ENCODE data around the gene ERMARD. TPM values are rescaled to one million over a fixed set of nuclear protein-coding genes. Genes with fewer than 3 reads are reported as not detected.

ERMARD gene
- total RNA-seq, 4 donors from 2014 or later: 14.3 to 31.9 (median 16.8) TPM

DNA sequence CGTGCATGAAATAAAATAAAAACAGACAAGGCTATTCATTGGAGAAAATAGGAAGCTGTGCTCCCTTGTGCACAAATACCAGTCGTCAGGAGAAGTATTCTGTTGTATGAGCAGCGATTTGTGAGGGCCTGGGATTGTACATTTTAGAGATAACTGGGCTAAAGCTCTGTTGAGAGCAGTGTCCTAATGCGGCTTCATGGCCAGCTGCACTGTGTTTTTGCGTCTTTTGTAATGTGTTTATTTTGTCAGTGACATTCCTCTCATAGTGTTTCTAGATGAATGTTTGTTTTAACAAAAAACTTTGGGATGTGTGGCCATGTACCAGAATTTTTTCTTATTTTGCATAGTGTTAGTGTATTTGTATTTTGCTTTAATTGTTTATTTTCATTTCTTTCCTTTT is 14.8 kb downstream of the ERMARD start:
- Histone ChIP-seq H3K4me3 (no peak overlapping the region), H3K36me3 (peaks cover 0 to 97% of the 10 kb centered on the region in 2 donors), H3K27ac (peak overlapping the region in 1 of 4 donors; percentile 3), H3K4me1 (no peaks in the 10 kb centered on the region), H3K27me3 (no peaks in the 10 kb centered on the region), H3K9me3 (no peaks in the 10 kb centered on the region)
- no peak for TF ChIP-seq EP300 (IDR thresholded peaks at IDR 0.05)
- TF ChIP-seq, protein P1, sequence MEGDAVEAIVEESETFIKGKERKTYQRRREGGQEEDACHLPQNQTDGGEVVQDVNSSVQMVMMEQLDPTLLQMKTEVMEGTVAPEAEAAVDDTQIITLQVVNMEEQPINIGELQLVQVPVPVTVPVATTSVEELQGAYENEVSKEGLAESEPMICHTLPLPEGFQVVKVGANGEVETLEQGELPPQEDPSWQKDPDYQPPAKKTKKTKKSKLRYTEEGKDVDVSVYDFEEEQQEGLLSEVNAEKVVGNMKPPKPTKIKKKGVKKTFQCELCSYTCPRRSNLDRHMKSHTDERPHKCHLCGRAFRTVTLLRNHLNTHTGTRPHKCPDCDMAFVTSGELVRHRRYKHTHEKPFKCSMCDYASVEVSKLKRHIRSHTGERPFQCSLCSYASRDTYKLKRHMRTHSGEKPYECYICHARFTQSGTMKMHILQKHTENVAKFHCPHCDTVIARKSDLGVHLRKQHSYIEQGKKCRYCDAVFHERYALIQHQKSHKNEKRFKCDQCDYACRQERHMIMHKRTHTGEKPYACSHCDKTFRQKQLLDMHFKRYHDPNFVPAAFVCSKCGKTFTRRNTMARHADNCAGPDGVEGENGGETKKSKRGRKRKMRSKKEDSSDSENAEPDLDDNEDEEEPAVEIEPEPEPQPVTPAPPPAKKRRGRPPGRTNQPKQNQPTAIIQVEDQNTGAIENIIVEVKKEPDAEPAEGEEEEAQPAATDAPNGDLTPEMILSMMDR (IDR thresholded peaks at IDR 0.05): no peak
- WGBS, 2 donors (ENCODE audit: low coverage in 1 of 2): 53 to 55% methylated on average over 4 to 5 of the region's 5 CpGs
- no peak for ATAC-seq

DNA sequence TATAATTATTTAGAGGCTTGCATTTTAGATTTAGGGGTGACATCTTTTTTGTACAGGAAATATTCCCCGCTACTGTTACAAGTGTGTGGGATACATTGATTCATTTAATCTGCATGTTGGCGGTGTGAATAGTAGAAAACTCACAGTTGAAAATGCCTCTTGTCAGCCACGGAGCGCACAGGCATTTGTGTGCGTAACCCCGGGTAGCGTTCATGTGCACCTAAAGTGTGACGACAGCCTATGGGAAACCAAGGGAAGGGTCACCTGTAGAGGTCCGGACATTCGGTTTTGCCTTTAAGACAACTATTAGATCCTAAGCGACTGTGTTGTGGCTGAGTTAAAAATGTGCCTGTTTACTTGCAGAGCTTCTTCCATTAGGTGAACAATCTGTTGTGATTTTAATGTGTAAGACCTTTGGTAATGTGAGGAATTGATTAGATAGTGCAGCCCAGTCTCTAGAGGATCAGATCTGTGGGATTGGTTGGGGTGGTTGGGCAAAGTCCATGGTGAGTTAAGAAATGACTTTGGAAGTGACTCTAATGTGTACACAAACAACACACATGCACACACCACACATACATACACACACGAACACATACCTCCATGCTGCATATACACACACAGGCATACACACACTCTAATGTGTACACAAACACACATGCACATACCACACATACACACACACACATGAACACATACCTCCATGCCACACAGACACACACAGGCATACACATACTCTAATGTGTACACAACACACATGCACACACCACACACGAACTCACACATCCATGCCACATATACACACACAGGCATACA is 15.7 kb downstream of the ERMARD start:
- 86 to 96% methylated on average over 8 to 12 of the region's 13 CpGs for WGBS, 2 donors (ENCODE audit: low coverage in 1 of 2)
- H3K4me1 ChIP-seq: no peaks in the 10 kb centered on the region
- H3K27me3 ChIP-seq: no peaks in the 10 kb centered on the region
- no peak for ATAC-seq
- TF ChIP-seq EP300 (IDR thresholded peaks at IDR 0.05) (no peak), POLR2AphosphoS5 (IDR thresholded peaks at IDR 0.05) (no peak), POLR2A (IDR thresholded peaks at IDR 0.05) (no peak)
- TF ChIP-seq, protein P1 (IDR thresholded peaks at IDR 0.05): no peak
- no peak overlapping the region for H3K4me3 ChIP-seq
- H3K36me3 ChIP-seq: peaks cover 0 to 97% of the 10 kb centered on the region in 2 donors
- no peaks in the 10 kb centered on the region for H3K9me3 ChIP-seq
- no peak overlapping the region for H3K27ac ChIP-seq

DNA sequence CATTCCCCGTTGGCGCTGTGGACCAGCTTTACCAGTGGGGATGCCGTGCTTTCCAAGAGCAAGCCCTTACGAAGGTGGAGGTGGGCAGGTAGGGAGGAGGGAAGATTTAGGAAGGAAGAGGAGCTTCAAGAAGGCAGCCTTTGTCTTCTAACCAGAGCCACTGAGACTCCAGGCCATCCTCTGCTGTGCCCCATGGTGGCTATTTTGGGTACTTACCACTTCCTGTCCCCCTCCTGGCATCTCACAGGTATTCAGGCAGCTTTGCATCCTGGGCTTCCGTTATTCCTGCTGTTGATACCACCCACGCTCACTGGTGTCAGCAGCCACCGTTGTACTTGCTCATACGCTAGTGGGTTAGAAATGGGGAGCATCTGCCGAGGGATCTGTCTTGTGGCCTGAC is 22.9 kb downstream of the ERMARD start:
- H3K36me3 ChIP-seq: peaks cover 0 to 94% of the 10 kb centered on the region in 2 donors
- no peaks in the 10 kb centered on the region for H3K4me1 ChIP-seq
- no peak overlapping the region for H3K4me3 ChIP-seq
- ATAC-seq: no peak
- H3K27ac ChIP-seq: no peak overlapping the region
- no peaks in the 10 kb centered on the region for H3K9me3 ChIP-seq
- TF ChIP-seq, protein P1 (IDR thresholded peaks at IDR 0.05): no peak
- TF ChIP-seq EP300 (IDR thresholded peaks at IDR 0.05): no peak
- TF ChIP-seq POLR2A (IDR thresholded peaks at IDR 0.05): no peak
- no peak for TF ChIP-seq POLR2AphosphoS5 (IDR thresholded peaks at IDR 0.05)
- 83 to 100% methylated on average over 2 to 4 of the region's 9 CpGs for WGBS, 2 donors (ENCODE audit: low coverage in 1 of 2)
- no peaks in the 10 kb centered on the region for H3K27me3 ChIP-seq

DNA sequence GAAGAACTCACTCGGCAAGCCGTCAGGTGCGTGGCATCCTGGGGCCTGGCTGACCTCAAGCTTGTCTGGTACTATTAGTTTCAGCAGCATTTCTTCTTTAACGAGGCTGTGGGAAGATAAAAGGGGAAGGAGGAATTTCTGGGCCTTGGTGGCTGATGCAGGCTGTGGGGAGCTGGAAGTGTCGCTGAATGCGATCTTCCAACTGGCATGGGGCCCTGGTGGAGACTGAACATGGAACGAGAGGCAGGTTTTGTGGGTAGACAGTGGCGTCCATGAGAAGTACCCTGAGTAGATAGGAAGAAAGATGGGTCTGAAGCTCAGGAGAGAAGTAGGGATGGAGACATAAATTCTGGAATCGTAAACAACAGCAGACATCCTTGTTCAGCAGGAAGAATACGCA is 23.9 kb downstream of the ERMARD start:
- ATAC-seq: no peak
- TF ChIP-seq POLR2A (IDR thresholded peaks at IDR 0.05): no peak
- TF ChIP-seq, protein P1 (IDR thresholded peaks at IDR 0.05): no peak
- TF ChIP-seq EP300 (IDR thresholded peaks at IDR 0.05): no peak
- TF ChIP-seq POLR2AphosphoS5 (IDR thresholded peaks at IDR 0.05): no peak
- Histone ChIP-seq H3K4me1 (no peaks in the 10 kb centered on the region), H3K27ac (no peak overlapping the region), H3K4me3 (no peak overlapping the region), H3K27me3 (no peaks in the 10 kb centered on the region), H3K36me3 (peaks cover 0 to 94% of the 10 kb centered on the region in 2 donors), H3K9me3 (no peaks in the 10 kb centered on the region)
- 87 to 88% methylated on average over 5 to 10 of the region's 10 CpGs for WGBS, 2 donors (ENCODE audit: low coverage in 1 of 2)

DNA sequence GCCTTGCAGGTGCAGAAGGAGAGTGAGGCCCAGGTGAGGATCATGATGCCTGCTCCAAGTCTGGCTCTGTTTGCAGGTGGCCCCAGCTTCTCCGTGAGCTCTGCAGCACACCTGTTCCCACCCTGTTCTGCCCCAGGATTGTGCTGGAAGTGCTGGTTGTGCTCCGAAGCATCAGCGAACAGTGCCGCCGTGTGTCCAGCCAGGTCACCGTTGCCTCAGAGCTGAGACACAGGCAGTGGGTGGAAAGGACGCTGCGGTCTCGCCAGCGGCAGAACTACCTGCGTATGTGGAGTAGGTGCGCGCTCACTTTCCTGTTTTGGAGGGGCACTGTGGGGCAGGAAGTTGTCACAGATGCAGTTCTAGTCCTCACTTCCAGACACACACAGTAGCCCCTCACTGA is 25.0 kb downstream of the ERMARD start:
- Histone ChIP-seq H3K9me3 (no peaks in the 10 kb centered on the region), H3K4me1 (no peaks in the 10 kb centered on the region), H3K4me3 (no peak overlapping the region), H3K36me3 (peaks cover 0 to 93% of the 10 kb centered on the region in 2 donors), H3K27me3 (no peaks in the 10 kb centered on the region), H3K27ac (no peak overlapping the region)
- no CpG with 5 or more reads among the region's 13 CpGs for WGBS, 2 donors (ENCODE audit: low coverage in 1 of 2)
- TF ChIP-seq, protein P1 (IDR thresholded peaks at IDR 0.05): no peak
- TF ChIP-seq EP300 (IDR thresholded peaks at IDR 0.05) (no peak), POLR2AphosphoS5 (IDR thresholded peaks at IDR 0.05) (no peak), POLR2A (IDR thresholded peaks at IDR 0.05) (no peak)
- ATAC-seq: no peak

All from gastroesophageal sphincter (tissue), 4 donors.